H1 (cell line): ENCODE data around the gene MTPN. TPM values are rescaled to one million over a fixed set of nuclear protein-coding genes. Genes with fewer than 3 reads are reported as not detected.

ENCODE experiments used
- E2F6 ChIP-seq: IDR thresholded peaks from 2 replicates; pipeline ENCODE4 v1.6.1; 2012; ENCODE audit warnings: inconsistent platforms
- EZH2 ChIP-seq: fragments of 200-600 bp; sonication (generic); IDR thresholded peaks from 2 replicates; pipeline ENCODE4 v1.7.1; 2012; ENCODE audit warnings: low read depth, mild to moderate bottlenecking, moderate library complexity, low read length, inconsistent platforms; ENCODE audit not compliant: severe bottlenecking
- POU5F1 ChIP-seq: IDR thresholded peaks from 2 replicates; pipeline ENCODE4 v1.6.1; 2011; ENCODE audit warnings: low read depth, mild to moderate bottlenecking, low read length, moderate library complexity
- SP2 ChIP-seq: IDR thresholded peaks from 2 replicates; pipeline ENCODE4 v1.6.1; 2012; ENCODE audit warnings: mild to moderate bottlenecking, low read length, inconsistent platforms
- TBP ChIP-seq: IDR thresholded peaks from 2 replicates; pipeline ENCODE4 v1.6.1; 2011; ENCODE audit warnings: low read depth, low read length, improper control_type of control experiment
- TEAD4 ChIP-seq: IDR thresholded peaks from 2 replicates; pipeline ENCODE4 v1.6.1; 2012; ENCODE audit warnings: low read depth, low read length, inconsistent platforms, mixed read lengths
- polyA plus RNA-seq, 7 experiments: library from polyadenylated mRNA; depleted of rRNA in 3 of 7; stranded (reverse) in 5 of 7; unstranded in 2 of 7; fragments of >200 nt in 5 of 7; fragments of 200-250 nt in 2 of 7; gene quantifications; 1 replicate in 5 of 7; 2 replicates in 1 of 7; 4 replicates in 1 of 7; pipeline versions ENCODE4 v1.2.1 to v1.2.3, GENCODE V29; 2011 to 2013; ENCODE audit warnings: missing spikeins in 2 of 7, mixed read lengths in 2 of 7
- total RNA-seq: library from RNA; stranded (reverse); fragmentation: NEBNext Ultra II Directional; extraction: Animal tissue kit (Norgen Biotek cat#: 25700); gene quantifications from 2 replicates; pipeline ENCODE4 v1.2.1, GENCODE V29; 2021

MTPN gene
- total and polyA plus RNA-seq, 2 of the 8 experiments (the other 6 are each of a cell fraction or from before 2014, with no cell fraction given), result 33.0 to 101 TPM

GRCh38 chr7:136014659-136015058, 37.5 kb upstream of the MTPN start (continued):
- no peak for TF ChIP-seq POU5F1
- TF ChIP-seq SP2, result no peak
- no peak for TF ChIP-seq TEAD4
- TF ChIP-seq TBP, result no peak
- TF ChIP-seq EZH2, result no peak
- TF ChIP-seq E2F6, result no peak
